ENCODE measurements around the gene NDUFAF2. TPM values are rescaled to one million over a fixed set of nuclear protein-coding genes. Genes with fewer than 3 reads are reported as not detected.
A peak's percentile ranks its signal among the peaks of the same experiment; 100 is the strongest.

The NDUFAF2 gene
- total RNA-seq, 4 donors from 2014 or later, result 5.4 to 56.1 (median 7.3) TPM

- Histone ChIP-seq H3K9me3 (no peaks in the 10 kb centered on the region), H3K4me3 (no peak overlapping the region), H3K27ac (no peak overlapping the region), H3K27me3 (no peaks in the 10 kb centered on the region), H3K36me3 (no peaks in the 10 kb centered on the region), H3K4me1 (no peaks in the 10 kb centered on the region)
- DNase-seq, result no peak
- TF ChIP-seq POLR2A (IDR thresholded peaks at IDR 0.05) (no peak), CTCF (IDR thresholded peaks at IDR 0.05) (peak in 4 of 6 experiments; percentile 3 to 42 (median 34))
These were observed 194.3 kb downstream of the NDUFAF2 start for GRCh38 chr5:61139094-61139873.

- no peaks in the 10 kb centered on the region for H3K4me1 ChIP-seq
- TF ChIP-seq POLR2A (IDR thresholded peaks at IDR 0.05) (no peak), CTCF (IDR thresholded peaks at IDR 0.05) (no peak)
- H3K4me3 ChIP-seq, result no peak overlapping the region
- H3K36me3 ChIP-seq, result no peaks in the 10 kb centered on the region
- H3K27me3 ChIP-seq, result no peaks in the 10 kb centered on the region
- no peak overlapping the region for H3K27ac ChIP-seq
- no peak for DNase-seq
- no peaks in the 10 kb centered on the region for H3K9me3 ChIP-seq
These were observed 194.9 kb downstream of the NDUFAF2 start for GRCh38 chr5:61139931-61140330.

GRCh38 chr5:61141801-61142200 lies 196.8 kb downstream of the NDUFAF2 start:
- no peaks in the 10 kb centered on the region for H3K4me1 ChIP-seq
- no peaks in the 10 kb centered on the region for H3K9me3 ChIP-seq
- H3K36me3 ChIP-seq, result no peaks in the 10 kb centered on the region
- DNase-seq, result no peak
- no peaks in the 10 kb centered on the region for H3K27me3 ChIP-seq
- H3K27ac ChIP-seq, result no peak overlapping the region
- TF ChIP-seq POLR2A (IDR thresholded peaks at IDR 0.05), result no peak
- TF ChIP-seq CTCF (IDR thresholded peaks at IDR 0.05), result no peak
- H3K4me3 ChIP-seq, result no peak overlapping the region

- no peaks in the 10 kb centered on the region for H3K9me3 ChIP-seq
- no peaks in the 10 kb centered on the region for H3K4me1 ChIP-seq
- TF ChIP-seq POLR2A (IDR thresholded peaks at IDR 0.05) (no peak), CTCF (IDR thresholded peaks at IDR 0.05) (no peak)
- DNase-seq, result no peak
- no peaks in the 10 kb centered on the region for H3K27me3 ChIP-seq
- no peak overlapping the region for H3K4me3 ChIP-seq
- H3K36me3 ChIP-seq, result no peaks in the 10 kb centered on the region
- H3K27ac ChIP-seq, result no peak overlapping the region
These were observed 197.4 kb downstream of the NDUFAF2 start for GRCh38 chr5:61142391-61142790.

- Histone ChIP-seq H3K4me3 (no peak overlapping the region), H3K9me3 (no peaks in the 10 kb centered on the region), H3K4me1 (no peaks in the 10 kb centered on the region), H3K27ac (no peak overlapping the region), H3K36me3 (no peaks in the 10 kb centered on the region), H3K27me3 (no peaks in the 10 kb centered on the region)
- no peak for TF ChIP-seq CTCF (IDR thresholded peaks at IDR 0.05)
- no peak for TF ChIP-seq POLR2A (IDR thresholded peaks at IDR 0.05)
- no peak for DNase-seq
These were observed 197.8 kb downstream of the NDUFAF2 start for GRCh38 chr5:61142811-61143210.

Measured in Peyer's patch (tissue), 4 donors.